PC-3 (cell line): ENCODE results near the gene TTBK1. TPM values are rescaled to one million over a fixed set of nuclear protein-coding genes. Genes with fewer than 3 reads are reported as not detected.

ENCODE experiments used
- ATAC-seq: fragments of 200-7000 bp; cut with Tn5 transposase; 2 replicates; pipeline ENCODE4 v1.9.1; 2020; ENCODE audit warnings: mild to moderate bottlenecking, moderate library complexity
- BruUV-seq: library from RNA; stranded (reverse); fragments of 400-500 nt; replicated peaks from 2 replicates; lab custom pipeline; 2021; lab: Mats Ljungman, UMichigan
- CTCF ChIA-PET: fragments of 300-600 bp; sonication (Branson Sonifier 250); formaldehyde crosslinking; loops from one replicate; lab custom pipeline; 2022; ENCODE audit warnings: antibody characterized with exemption; lab: Charles Lee
- POLR2A ChIA-PET: fragments of 300-600 bp; sonication (Branson Sonifier 250); formaldehyde crosslinking; loops from one replicate; lab custom pipeline; 2022; ENCODE audit warnings: antibody characterized with exemption; ENCODE audit not compliant: unreplicated experiment; lab: Charles Lee
- DNase-seq: peaks from one replicate; pipeline ENCODE4 v3.0.0-alpha.2; 2015
- H2AFZ ChIP-seq: fragments of 300-600 bp; sonication (generic); 2 replicates; pipeline ENCODE4 v1.6.0; 2016; ENCODE audit warnings: antibody characterized with exemption, low read length
- H3F3A ChIP-seq: fragments of 300-600 bp; sonication (generic); one replicate; pipeline ENCODE4 v1.6.0; 2017; ENCODE audit warnings: antibody characterized with exemption, low read length, control low read depth, mild to moderate bottlenecking; ENCODE audit not compliant: unreplicated experiment
- H3K27ac ChIP-seq: fragments of 300-600 bp; sonication (generic); 2 replicates; pipeline ENCODE4 v1.5.1; 2016; ENCODE audit warnings: mild to moderate bottlenecking, low read length
- H3K27me3 ChIP-seq: fragments of 300-600 bp; sonication (generic); 2 replicates; pipeline ENCODE4 v1.6.1; 2016; ENCODE audit warnings: low read length, mixed read lengths
- H3K36me3 ChIP-seq: fragments of 300-600 bp; sonication (generic); 2 replicates; pipeline ENCODE4 v1.6.1; 2016; ENCODE audit warnings: low read depth, mixed run types, low read length, mixed read lengths
- H3K4me1 ChIP-seq: fragments of 300-600 bp; sonication (generic); 2 replicates; pipeline ENCODE4 v1.5.1; 2016; ENCODE audit warnings: low read length; ENCODE audit not compliant: insufficient read depth
- H3K4me2 ChIP-seq: fragments of 300-600 bp; sonication (generic); 2 replicates; pipeline ENCODE4 v1.6.0; 2016; ENCODE audit warnings: low read length
- H3K4me3 ChIP-seq: fragments of 300-600 bp; sonication (generic); 2 replicates; pipeline ENCODE4 v1.5.1; 2016; ENCODE audit warnings: mild to moderate bottlenecking, low read length, mixed read lengths
- H3K79me2 ChIP-seq: fragments of 300-600 bp; sonication (generic); 2 replicates; pipeline ENCODE4 v1.6.1; 2017; ENCODE audit warnings: low read length, mixed read lengths
- H3K9ac ChIP-seq: fragments of 300-600 bp; sonication (generic); 2 replicates; pipeline ENCODE4 v1.6.0; 2016; ENCODE audit warnings: mild to moderate bottlenecking, low read length
- H3K9me2 ChIP-seq: fragments of 300-600 bp; sonication (generic); replicated peaks from 2 replicates; pipeline ENCODE4 v1.6.1; 2016; ENCODE audit warnings: mixed run types, low read length, mixed read lengths
- H3K9me3 ChIP-seq: fragments of 300-600 bp; sonication (generic); 2 replicates; pipeline ENCODE4 v1.6.1; 2016; ENCODE audit warnings: low read length, mixed read lengths
- H4K20me1 ChIP-seq: fragments of 300-600 bp; sonication (generic); 2 replicates; pipeline ENCODE4 v1.6.1; 2016; ENCODE audit warnings: low read length, mixed read lengths
- CTCF ChIP-seq: fragments of 300-600 bp; sonication (generic); conservative IDR thresholded peaks from 2 replicates; pipeline ENCODE4 v1.5.1; 2017; ENCODE audit warnings: antibody characterized with exemption, low read depth, mild to moderate bottlenecking, low read length
- EZH2 ChIP-seq: fragments of 300-600 bp; sonication (generic); IDR thresholded peaks from one replicate; pipeline ENCODE4 v1.6.1; 2017; ENCODE audit warnings: antibody characterized with exemption, mild to moderate bottlenecking, low read length; ENCODE audit not compliant: unreplicated experiment
- EZH2phosphoT487 ChIP-seq: fragments of 300-600 bp; sonication (generic); IDR thresholded peaks from 2 replicates; pipeline ENCODE4 v1.6.1; 2018; ENCODE audit warnings: mild to moderate bottlenecking, antibody characterized with exemption, low read length, borderline replicate concordance
- intact Hi-C: fragments of 100-400 bp; cut with micrococcal nuclease; formaldehyde crosslinking; loops from 2 replicates; pipeline ENCODE4 v1.9.0; 2023
- total RNA-seq: library from RNA; depleted of rRNA; stranded (reverse); fragments of >200 nt; gene quantifications from 2 replicates; pipeline ENCODE4 v1.2.3, GENCODE V29; 2014

The TTBK1 gene
- total RNA-seq, 1 experiment from 2014 or later: not detected

GRCh38 chr6:43213431-43213830, 29.9 kb upstream of the TTBK1 start:
- intact Hi-C loops: no loop called here
- ATAC-seq: no peak
- no TSS peak for BruUV-seq
- CTCF ChIA-PET: no interaction called here
- H3K4me3 ChIP-seq: no peak overlapping the region
- DNase-seq: no peak
- no peaks in the 10 kb centered on the region for H3K36me3 ChIP-seq
- no peaks in the 10 kb centered on the region for H3K9me2 ChIP-seq
- no peaks in the 10 kb centered on the region for H3K79me2 ChIP-seq
- H3K4me1 ChIP-seq: peaks cover 7% of the 10 kb centered on the region; the same call in 1 of the 2 replicates
- H3K27me3 ChIP-seq: no peaks in the 10 kb centered on the region
- TF ChIP-seq EZH2: no peak
- POLR2A ChIA-PET: no interaction called here
- no peaks in the 10 kb centered on the region for H3F3A ChIP-seq
- no peak overlapping the region for H3K4me2 ChIP-seq
- no peak overlapping the region for H3K27ac ChIP-seq
- H3K9me3 ChIP-seq: no peaks in the 10 kb centered on the region
- no peaks in the 10 kb centered on the region for H4K20me1 ChIP-seq
- no peak overlapping the region for H2AFZ ChIP-seq
- no peak overlapping the region for H3K9ac ChIP-seq

GRCh38 chr6:43215066-43215465, 28.2 kb upstream of the TTBK1 start:
- POLR2A ChIA-PET: no interaction called here
- Histone ChIP-seq H3F3A (no peaks in the 10 kb centered on the region), H3K4me2 (no peak overlapping the region), H3K27ac (no peak overlapping the region), H3K9me3 (no peaks in the 10 kb centered on the region), H3K9me2 (no peaks in the 10 kb centered on the region), H3K9ac (no peak overlapping the region), H3K4me3 (no peak overlapping the region), H3K27me3 (no peaks in the 10 kb centered on the region), H2AFZ (no peak overlapping the region), H4K20me1 (no peaks in the 10 kb centered on the region), H3K79me2 (no peaks in the 10 kb centered on the region), H3K36me3 (no peaks in the 10 kb centered on the region), H3K4me1 (peaks cover 7% of the 10 kb centered on the region; the same call in 1 of the 2 replicates)
- intact Hi-C loops: no loop called here
- ATAC-seq: no peak
- DNase-seq: no peak
- CTCF ChIA-PET: no interaction called here
- BruUV-seq: no TSS peak
- no peak for TF ChIP-seq CTCF
- TF ChIP-seq EZH2phosphoT487: no peak

- no peak for TF ChIP-seq EZH2
- no peak for TF ChIP-seq CTCF
- no peak for TF ChIP-seq EZH2phosphoT487
- Histone ChIP-seq H3F3A (no peaks in the 10 kb centered on the region), H3K9me3 (no peaks in the 10 kb centered on the region), H3K79me2 (no peaks in the 10 kb centered on the region), H3K27ac (no peak overlapping the region), H3K4me1 (0 out of 2 replicates have a peak, but pooled peaks cover 2% of the 10 kb centered on the region), H3K4me2 (no peak overlapping the region), H3K36me3 (no peaks in the 10 kb centered on the region), H3K9ac (no peak overlapping the region), H2AFZ (no peak overlapping the region), H3K4me3 (no peak overlapping the region), H3K27me3 (no peaks in the 10 kb centered on the region), H3K9me2 (no peaks in the 10 kb centered on the region), H4K20me1 (no peaks in the 10 kb centered on the region)
- ATAC-seq (no peak), DNase-seq (no peak)
- intact Hi-C loops: no loop called here
- ChIA-PET CTCF (no interaction called here), POLR2A (no interaction called here)
- no TSS peak for BruUV-seq
Observed at GRCh38 chr6:43216200-43216599, 27.1 kb upstream of the TTBK1 start.
